HEK293T (cell line): ENCODE data around the gene LHX6.

ENCODE experiments used
- ELF4 ChIP-seq: fragments of 450-650 bp; IDR thresholded peaks from 2 replicates; pipeline ENCODE4 v1.6.1; 2017; ENCODE audit warnings: antibody characterized with exemption
- TF ChIP-seq, protein P1 (sequence below): fragments of 450-650 bp; IDR thresholded peaks from 2 replicates; pipeline ENCODE4 v1.6.1; 2016

DNA sequence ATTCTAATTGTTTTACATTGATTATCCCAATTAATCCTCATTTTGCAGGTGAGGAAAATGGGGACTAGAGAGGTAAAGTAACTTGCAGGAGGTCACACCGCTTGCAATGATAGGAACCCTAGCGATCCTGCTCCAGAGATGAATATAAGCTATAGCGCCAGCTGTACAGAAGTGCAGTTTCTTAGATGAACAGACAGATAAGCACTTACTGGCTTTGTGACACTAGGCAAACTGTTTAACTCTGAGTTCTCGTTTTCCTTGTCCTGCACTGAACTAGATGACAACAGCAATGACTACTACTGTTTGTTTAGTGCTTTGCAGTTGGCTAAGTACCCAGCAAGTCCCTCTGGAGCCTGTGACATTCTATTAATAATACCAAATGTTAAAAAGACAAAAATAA is 11.1 kb downstream of the LHX6 start:
- TF ChIP-seq ELF4: no peak
- TF ChIP-seq, protein P1, sequence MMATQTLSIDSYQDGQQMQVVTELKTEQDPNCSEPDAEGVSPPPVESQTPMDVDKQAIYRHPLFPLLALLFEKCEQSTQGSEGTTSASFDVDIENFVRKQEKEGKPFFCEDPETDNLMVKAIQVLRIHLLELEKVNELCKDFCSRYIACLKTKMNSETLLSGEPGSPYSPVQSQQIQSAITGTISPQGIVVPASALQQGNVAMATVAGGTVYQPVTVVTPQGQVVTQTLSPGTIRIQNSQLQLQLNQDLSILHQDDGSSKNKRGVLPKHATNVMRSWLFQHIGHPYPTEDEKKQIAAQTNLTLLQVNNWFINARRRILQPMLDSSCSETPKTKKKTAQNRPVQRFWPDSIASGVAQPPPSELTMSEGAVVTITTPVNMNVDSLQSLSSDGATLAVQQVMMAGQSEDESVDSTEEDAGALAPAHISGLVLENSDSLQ: no peak
